Left renal cortex interstitium (tissue), 4 donors: ENCODE results near the gene DFFB. TPM values are rescaled to one million over a fixed set of nuclear protein-coding genes. Genes with fewer than 3 reads are reported as not detected.

Source experiments
- DNase-seq, 4 donors: peaks; one replicate each; pipeline ENCODE4 v3.0.0-alpha.2; 2013; ENCODE audit warnings: low read depth in 4 of 4, low spot score in 2 of 4, missing footprints in 1 of 4
- polyA plus RNA-seq, 4 donors: library from polyadenylated mRNA; unstranded; fragments of 120-200 nt; gene quantifications; one replicate each; pipeline ENCODE4 v1.2.1, GENCODE V29; 2013; ENCODE audit not compliant: insufficient read length in 4 of 4

The DFFB gene
- polyA plus RNA-seq, 4 donors, result 5.4 to 11.1 (median 8.2) TPM

DNA sequence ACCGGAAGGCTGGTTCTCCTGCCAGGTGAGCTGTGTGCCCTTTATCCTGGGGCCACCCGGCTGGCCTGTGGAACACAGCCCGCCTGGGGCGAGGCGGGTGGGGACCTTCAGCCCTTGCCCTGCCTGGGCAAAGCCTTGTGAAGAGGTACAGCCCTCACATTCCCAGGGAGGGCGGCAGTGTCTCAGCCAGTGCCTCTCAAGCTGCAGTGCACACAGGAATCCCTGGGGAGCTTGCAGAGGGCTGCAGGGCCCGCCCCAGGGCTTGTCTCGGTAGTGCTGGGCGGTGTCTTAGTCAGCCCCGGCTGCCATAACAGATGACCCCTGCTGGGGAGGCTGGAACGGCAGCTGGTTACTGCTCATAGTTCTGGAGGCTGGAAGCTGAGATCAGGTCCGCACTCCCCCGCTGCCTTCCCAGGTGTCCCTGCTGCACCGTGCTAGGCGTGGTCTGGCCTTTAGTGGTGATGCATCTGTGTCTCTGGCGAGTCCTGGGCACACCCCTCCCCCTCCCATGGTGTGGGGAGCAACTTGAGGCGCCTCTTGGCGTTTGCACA, 12.6 kb downstream of the DFFB start:
- DNase-seq, result no peak

DNA sequence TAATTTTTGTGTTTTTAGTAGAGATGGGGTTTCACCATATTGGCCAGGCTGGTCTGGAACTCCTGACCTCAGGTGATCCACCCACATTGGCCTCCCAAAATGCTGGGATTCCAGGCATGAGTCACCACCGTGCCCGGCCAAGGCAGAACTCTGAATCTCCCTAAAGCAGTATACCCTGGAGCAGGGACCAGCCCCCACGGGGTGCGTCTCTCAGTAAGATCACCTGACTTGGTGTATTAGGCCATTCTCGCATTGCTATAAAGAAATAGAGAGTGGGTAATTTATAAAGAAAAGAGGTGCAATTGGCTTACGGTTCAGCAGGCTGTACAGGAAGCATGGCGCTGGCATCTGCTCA, 14.2 kb downstream of the DFFB start:
- DNase-seq, result no peak

DNA sequence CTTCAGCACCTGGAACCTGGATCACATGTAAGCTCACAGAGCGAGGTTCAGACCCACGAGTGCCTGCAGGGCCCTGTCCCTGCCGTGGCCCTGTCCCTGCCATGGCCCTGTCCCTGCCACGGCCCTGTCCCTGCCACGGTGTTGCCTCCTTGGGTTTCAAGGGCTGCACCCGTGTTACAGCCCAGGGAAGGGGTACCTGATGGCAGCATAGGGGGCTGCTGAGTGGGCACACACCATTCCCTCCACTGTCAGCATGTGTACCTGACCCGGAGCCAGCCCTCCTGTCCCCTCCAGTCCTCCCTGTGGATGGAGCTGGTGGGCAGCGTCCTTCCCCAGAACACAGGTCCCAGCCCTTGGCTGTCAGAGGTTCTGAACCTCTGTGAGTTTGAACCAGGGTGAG, 15.3 kb downstream of the DFFB start:
- DNase-seq, result no peak

DNA sequence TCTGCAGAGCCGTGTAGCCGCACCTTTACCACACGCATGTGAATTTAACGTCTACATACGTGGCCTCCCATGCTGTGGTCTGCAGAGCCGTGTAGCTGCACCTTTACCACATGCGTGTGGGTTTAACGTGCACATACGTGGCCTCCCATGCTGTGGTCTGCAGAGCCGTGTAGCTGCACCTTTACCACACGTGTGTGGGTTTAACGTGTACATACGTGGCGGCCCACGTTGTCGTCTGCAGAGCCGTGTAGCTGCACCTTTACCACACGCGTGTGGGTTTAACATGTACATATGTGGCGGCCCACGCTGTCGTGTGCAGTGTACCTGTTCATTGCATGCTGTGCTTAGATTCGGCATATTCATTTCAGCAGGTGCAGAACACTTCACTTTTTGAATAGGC, 17.5 kb downstream of the DFFB start:
- no peak for DNase-seq

DNA sequence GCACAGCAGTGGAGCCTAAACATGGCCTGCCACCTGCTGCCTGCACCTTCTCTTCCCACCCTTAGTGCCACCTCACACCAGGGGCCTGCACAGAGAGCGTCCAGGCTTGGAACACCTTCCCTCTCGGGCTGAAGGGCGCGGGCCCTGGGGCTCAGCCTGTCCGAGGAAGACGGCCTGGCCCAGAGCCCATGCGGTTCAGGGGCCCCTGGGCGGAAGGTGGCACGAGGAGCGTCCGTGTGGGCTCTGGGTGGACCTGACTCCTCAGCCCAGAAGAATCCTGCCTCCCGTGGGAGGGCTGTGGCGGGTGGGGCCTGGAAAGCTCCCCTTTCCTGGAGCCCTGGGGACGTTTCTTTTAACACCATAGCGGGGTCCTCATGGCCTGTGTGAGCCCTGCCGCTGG, 19.4 kb downstream of the DFFB start:
- DNase-seq, result no peak

DNA sequence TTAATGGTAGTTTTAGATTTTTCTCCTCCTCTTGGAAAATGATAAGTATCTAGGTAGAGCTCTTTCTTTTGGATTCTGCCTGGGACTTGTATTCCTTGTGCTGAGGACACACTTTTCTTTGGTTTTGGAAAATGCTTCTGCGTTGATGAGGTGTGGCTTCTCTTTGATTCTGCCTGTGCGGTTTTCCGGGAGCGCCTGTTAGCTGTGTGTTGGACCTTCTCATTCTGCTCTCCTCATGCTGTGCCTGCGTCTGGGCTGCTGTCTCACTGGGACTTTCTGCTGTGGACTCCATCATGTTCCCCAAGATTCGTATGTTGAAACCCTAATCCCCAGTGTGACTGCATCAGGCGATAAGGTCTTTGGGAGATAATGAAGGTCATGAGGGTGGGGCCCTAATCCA, 21.8 kb downstream of the DFFB start:
- no peak for DNase-seq

DNA sequence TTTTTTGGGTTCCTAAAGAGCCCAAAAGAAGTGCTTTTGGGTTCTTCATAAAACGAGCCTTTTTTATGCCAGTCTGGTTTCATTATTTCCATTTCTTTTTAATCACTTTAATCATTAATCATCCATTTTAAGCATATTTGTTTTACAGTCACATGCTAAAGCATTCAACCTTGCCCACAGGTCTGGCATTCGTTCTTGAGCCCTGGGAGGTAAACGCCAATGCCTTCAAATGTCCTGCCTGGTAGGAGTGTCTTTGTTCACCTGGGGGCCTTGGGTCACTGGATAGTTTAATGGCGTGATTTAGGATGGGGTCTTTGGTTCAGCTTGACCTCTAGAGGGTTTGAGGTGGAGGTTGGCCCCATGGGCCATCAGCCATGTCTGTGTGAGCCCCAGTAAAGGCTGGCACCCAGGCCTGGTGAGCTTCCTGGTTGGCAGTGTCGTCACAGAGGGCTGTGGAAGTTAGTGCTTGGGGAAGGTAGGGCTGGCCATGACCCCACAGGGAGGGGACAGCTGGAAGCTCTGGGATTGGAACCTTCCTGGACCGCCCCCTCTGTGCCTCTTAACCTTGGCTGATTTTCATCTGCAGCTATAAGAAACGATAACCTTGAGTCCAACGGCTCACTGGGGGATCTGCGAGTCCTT, 22.6 kb downstream of the DFFB start:
- DNase-seq, result no peak

DNA sequence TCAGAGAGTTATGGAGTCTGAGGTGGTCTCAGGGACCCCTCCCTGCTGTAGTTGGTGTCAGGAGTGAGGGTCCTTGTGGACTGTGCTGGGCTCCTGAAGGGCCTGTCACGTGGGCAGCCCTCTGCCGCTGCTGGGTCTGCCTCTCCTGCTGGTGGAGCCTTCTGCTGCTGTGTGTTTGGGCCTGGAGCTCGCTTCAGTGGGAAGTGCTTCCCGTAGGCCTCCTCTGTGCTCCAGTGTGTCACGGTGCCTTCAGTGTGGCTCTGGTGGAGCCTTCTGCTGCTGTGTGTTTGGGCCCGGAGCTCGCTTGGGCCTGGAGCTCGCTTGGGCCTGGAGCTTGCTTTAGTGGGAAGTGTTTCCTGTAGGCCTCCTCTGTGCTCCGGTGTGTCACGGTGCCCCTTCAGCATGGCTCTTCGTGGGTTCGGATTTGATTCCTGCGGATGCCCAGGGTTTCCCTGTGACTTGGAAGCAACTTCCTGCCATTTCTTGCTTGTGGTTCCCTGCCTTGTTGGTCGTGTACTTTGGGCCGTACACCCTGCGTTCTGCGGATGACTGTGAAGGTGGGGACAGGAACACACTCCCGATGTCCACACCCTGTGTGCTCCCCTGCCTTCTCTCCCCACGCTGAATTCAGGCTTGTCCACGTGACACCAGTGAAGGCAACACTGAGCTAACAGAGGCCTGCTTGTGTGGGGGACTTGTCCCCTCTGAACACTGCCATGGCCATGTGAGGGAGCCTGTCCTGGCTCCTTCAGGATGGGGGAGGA, 23.3 kb downstream of the DFFB start:
- DNase-seq, result no peak

DNA sequence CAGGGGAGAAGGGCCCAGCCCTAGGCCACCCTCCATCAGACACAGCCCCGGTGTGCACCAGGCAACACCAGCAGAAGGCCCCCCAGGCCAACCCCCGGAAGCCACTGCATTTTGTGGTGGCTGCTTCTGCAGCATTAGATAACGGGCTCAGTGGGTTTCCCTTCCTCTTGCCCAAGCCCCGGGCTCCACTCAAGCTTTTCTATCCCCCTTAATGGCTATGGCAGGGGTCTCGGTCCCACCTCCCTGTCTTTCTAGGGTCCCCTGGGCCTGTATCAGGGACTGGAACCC, 23.9 kb downstream of the DFFB start:
- DNase-seq, result no peak

DNA sequence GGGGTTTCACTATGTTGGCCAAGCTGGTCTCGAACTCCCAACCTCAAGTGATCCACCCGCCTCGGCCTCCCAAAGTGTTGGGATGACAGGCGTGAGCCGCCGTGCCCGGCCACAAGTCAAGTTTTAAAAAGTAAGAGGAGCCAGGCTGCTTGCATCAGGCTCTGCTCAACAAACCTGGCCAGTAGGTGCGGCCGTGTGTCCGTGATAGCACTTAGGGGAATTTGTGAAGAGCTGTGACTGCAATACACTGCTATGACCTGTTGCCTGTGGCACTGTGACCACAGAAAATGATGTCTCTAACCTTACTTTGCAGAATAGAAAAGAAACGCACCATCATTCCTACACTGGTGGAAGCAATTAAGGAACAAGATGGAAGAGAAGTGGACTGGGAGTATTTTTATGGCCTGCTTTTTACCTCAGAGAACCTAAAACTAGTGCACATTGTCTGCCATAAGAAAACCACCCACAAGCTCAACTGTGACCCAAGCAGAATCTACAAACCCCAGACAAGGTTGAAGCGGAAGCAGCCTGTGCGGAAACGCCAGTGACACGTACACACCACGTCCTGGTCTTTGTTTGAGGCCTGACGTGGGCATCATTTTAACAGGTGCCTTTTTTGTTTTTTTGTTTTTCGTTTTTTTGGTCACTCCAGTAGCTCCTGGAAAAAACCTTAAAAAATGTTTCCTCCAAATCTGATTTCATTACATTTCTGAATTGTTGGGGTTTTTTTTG, 26.1 kb downstream of the DFFB start:
- no peak for DNase-seq

DNA sequence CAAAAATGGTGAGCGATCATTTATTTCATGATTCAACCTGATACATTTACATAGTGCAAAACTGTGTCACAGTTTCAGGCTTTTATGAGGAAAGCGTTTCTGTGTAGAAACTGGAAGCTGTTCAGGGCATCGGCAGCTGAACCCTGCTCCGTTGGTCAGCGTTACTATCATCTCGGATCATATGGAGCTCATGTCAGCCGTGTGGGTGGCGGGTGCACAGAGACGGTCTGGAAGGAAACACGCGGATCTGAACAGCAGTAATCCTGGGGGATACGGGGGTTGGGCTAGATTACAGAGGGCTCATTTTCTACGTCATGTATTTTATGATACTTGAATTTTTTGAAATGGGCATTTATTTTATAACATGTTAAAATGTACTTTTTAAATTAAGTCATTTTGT, 27.7 kb downstream of the DFFB start:
- DNase-seq, result no peak

DNA sequence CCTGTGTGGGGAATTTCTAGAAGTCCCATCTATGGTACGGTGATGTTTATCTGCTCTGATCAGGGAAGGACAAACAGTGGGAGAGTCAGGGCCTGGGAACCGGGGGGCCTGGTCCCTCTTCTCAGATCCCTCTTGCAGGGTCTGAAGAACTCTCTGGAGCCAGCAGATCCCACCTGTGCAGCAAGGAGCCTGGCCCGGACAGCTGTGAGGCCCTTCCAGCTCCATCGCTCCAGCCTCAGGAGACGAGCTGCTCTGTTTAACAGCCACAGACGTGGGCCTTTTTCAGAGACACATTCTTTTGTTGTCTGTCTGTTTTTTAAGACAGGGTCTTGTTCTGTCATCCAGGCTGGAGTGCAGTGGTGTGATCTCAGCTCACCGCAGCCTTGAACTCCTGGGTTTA, 28.3 kb downstream of the DFFB start:
- no peak for DNase-seq

DNA sequence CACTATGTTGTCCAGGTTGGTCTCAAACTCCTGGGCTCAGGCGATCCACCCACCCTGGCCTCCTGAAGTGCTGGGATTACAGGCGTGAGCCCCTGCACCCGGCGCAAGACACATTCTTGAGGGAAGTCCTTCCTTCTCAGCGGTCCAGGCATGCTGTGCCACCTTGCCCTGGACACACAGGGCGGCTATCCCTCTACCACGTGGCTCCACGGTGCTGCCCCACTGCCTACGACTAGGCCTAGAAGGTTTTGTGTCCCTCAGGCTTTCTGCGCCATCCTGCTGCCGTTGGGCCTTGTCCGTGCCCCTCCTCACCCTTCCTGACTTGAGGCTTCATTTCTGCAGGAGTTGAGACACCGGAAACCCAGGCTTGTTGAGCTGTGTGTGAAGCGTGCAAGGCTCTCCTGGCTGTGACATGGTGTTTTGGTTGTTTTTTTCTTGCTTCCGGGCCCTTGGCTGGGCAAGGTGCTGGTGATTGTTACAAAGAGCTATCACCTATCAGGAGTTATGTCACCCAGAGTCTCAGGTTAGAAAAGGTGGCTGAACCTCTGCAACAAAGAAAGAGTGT, 28.9 kb downstream of the DFFB start:
- DNase-seq, result no peak

DNA sequence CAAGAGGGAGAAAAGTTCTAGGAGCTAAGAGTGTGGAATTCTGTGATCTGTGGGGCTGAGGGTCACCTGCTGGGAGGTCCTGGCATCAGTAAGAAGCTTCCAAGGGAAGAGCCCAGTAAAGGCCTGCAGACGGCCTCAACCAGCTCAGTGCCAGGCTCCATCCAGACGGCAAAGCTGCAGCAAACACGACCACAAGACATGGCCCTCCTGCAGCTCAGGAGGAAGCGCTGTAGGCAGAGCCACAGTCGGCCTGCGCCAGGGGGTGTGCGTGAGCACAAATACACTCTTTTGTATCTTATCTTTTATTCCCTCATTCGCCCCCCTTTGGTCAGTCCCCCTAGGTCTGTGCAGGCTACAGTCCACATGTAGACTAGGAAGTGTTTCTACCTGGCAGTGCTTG, 29.4 kb downstream of the DFFB start:
- no peak for DNase-seq

DNA sequence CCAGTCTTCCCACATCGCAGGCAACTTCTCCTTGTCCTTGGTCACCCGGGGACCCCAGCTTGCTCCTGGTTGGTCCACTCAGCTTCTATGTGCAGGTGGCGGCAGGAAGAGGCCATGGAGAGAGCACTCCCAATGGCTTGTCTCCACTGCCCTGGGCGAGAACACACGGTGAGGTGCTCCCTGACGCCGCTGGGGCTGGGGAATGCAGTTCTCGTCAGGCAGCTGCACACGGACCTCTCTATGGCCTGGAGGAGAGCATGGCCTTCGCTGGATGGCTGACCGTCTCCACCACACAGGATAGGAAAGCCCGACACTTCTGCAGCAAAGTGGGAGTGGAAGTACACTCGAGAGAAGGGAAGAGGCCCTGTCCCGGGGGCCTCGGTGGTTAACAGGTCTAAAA, 31.0 kb downstream of the DFFB start:
- no peak for DNase-seq

DNA sequence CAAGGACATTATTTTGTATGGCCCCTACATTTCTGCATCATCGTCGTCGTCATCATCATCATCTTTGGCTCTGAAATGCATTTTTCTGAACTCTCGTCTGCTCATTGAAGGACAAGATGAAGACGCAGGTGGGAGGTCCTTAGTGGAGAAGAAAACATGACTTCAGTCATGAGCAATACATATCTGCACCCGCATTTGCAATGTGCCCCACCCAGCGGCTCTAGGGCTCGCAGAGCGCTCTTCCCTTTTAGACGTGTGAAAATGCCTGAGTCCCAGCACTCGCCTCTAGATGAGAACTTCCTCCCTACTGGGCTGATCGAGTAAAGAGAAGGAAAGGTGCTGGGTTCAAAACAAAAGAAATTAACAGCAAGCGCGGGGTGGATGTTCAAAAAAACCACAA, 32.7 kb downstream of the DFFB start:
- no peak for DNase-seq

DNA sequence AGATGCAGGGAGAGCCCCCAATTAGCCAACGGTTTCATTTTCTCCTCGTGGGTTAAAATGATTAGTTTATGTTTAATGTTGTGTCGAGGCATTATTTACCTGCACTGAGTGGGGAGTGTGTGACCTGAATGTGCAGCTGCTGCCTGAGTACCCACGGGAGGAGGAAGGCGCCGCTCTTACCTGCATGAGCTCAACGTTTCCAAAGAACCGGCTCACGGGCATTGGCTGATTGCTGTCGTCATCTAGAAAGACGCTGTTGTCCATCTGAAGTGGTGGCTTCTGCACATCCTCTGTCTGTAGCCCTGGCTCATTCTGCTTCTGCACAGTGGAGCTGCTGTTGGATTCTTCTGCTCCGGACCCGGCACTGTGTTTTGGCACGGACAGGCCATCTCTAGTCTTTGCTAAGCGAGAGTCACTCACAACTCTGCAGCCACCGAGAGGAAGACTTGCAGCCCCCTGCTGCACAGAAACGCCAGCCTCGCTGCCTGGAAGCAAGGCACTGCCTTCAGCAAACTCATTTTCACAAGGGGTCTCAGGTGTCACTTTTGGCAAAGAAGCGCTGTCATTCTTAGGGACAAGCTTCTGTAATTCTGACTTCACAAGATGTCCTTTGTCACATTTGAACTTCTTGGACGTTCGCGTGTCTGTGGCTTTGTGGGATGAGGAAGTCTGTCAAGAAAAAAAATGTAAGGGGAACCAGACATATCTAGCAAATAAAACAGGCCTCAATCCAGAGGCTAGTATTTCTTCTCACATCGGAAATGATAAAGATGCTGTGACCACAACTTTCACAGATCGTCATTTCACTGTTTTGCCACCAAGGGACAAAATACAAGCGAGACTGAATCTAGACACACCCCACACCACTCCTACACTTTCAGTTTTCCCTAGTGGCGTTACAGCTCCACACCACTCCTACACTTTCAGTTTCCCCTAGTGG, 33.4 kb downstream of the DFFB start:
- no peak for DNase-seq

DNA sequence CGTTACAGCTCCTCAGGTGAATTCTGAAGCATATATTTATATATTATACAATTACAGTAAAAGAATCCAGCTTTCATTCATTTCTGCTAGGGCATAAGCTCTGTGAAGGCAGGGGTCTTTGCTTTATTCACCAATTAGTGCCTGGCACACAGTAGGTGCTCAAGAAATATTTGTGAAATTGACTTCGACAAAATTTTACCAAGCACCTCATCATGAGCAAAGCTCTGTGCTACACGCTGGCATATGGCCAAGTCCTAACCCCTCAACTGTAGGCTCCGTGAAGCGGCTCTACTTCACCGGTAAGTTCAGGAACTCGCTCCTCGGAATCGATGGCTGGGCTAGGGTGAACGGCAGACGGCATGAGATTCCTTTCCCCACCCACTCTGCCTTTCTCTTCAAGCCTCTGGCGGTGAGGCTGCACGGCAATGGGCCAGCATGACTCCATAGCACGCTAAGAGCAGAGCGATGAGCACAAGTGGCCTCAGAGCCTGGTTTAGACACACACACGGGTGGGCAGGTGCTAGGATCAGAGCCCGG, 34.1 kb downstream of the DFFB start:
- DNase-seq, result no peak

DNA sequence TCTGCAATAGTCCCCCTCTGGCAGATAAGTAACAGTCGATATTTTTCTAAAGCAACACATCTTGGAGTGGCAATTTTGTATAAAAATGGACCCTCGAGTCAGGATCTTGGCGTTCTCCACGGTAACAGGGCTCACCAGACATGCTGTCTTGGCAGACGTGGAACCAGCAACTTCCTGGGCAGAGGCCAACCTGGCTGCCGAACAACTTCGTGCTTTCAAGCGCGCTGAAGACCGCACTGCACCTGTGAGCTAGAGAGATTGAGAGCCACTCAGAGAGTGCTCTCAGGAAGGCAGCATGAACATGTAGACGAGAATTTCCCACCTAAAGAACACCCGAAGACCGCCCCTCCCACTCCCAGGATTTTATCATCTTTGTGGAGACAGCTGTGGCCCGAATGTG, 35.5 kb downstream of the DFFB start:
- no peak for DNase-seq

DNA sequence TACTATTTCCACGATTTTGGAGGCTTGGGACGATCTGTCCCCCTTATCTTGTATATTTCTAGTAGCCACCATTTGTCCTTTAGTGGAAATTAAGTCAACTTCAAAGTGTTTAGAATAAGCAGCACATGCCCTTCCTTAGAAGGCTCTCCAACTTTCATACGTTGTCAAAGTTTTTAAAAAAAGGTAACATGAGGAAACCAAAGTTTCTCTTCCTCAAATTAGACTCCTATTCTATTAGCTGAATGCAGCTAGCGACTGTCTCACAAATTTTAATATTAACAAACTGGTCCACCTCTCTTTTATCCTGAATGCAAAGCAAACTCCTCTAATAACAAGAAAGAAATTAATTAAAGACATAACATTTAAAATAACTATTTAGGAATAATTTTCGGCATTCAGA, 35.9 kb downstream of the DFFB start:
- DNase-seq, result no peak
